IMR-90 (cell line): ENCODE results near the gene ROPN1B. TPM values are rescaled to one million over a fixed set of nuclear protein-coding genes. Genes with fewer than 3 reads are reported as not detected.
A peak's percentile ranks its signal among the peaks of the same experiment; 100 is the strongest.
"Not testable (repeated sequence)": the region's sequence is repeated elsewhere in the genome, so short reads cannot be mapped to it uniquely, and the experiment has no call there.

Experiments
- ATAC-seq: fragments of 200-7000 bp; cut with Tn5 transposase; 2 replicates; pipeline ENCODE4 v1.9.1; 2020; ENCODE audit warnings: low read depth, mild to moderate bottlenecking, moderate library complexity
- BruUV-seq: library from RNA; stranded (reverse); fragments of 400-500 nt; replicated peaks from 2 replicates; lab custom pipeline; 2021; lab: Mats Ljungman, UMichigan
- CTCF ChIA-PET: fragments of 300-600 bp; formaldehyde crosslinking; extraction: SDS; loops from one replicate; lab custom pipeline; 2021; ENCODE audit warnings: antibody characterized with exemption; lab: Yijun Ruan, JAX
- POLR2A ChIA-PET: fragments of 300-600 bp; sonication (Branson Sonifier 250); formaldehyde crosslinking; loops from one replicate; lab custom pipeline; 2022; ENCODE audit warnings: antibody characterized with exemption; ENCODE audit not compliant: unreplicated experiment; lab: Charles Lee
- DNase-seq: peaks from one replicate; pipeline ENCODE4 v3.0.0; 2013
- H2AFZ ChIP-seq: replicated peaks from 2 replicates; pipeline ENCODE3; 2013; ENCODE audit warnings: low read length, mild to moderate bottlenecking; ENCODE audit not compliant: poor library complexity
- H2AK5ac ChIP-seq: 2 replicates; pipeline ENCODE4 v1.6.1; 2013; ENCODE audit warnings: low read depth, low read length, inconsistent platforms
- H2AK9ac ChIP-seq: replicated peaks from 2 replicates; pipeline ENCODE3; 2013; ENCODE audit warnings: mild to moderate bottlenecking, low read depth, low read length, moderate library complexity; ENCODE audit not compliant: poor library complexity
- H2BK120ac ChIP-seq: 2 replicates; pipeline ENCODE4 v1.6.1; 2013; ENCODE audit warnings: low read depth, low read length, inconsistent platforms
- H2BK15ac ChIP-seq: 3 replicates; pipeline ENCODE4 v1.6.1; 2013; ENCODE audit warnings: low read depth, low read length, inconsistent platforms
- H2BK20ac ChIP-seq: 2 replicates; pipeline ENCODE4 v1.6.1; 2013; ENCODE audit warnings: low read depth, mild to moderate bottlenecking, inconsistent platforms, low read length, moderate library complexity
- H2BK5ac ChIP-seq: 2 replicates; pipeline ENCODE4 v1.6.1; 2013; ENCODE audit warnings: mild to moderate bottlenecking, low read depth, low read length, inconsistent platforms; ENCODE audit not compliant: poor library complexity, severe bottlenecking
- H3K14ac ChIP-seq: replicated peaks from 2 replicates; pipeline ENCODE4 v1.6.1; 2013; ENCODE audit warnings: low read depth, low read length, inconsistent platforms
- H3K18ac ChIP-seq: 2 replicates; pipeline ENCODE4 v1.6.1; 2013; ENCODE audit warnings: low read depth, low read length, control low read depth
- H3K23ac ChIP-seq: 2 replicates; pipeline ENCODE4 v1.6.1; 2013; ENCODE audit warnings: low read depth, low read length, inconsistent platforms
- H3K27ac ChIP-seq: 2 replicates; pipeline ENCODE4 v1.5.1; 2013; ENCODE audit warnings: mild to moderate bottlenecking, control low read depth, low read length; ENCODE audit not compliant: insufficient read depth
- H3K27me3 ChIP-seq: 2 replicates; pipeline ENCODE4 v1.6.1; 2013; ENCODE audit warnings: low read length; ENCODE audit not compliant: control insufficient read depth, insufficient read depth
- H3K36me3 ChIP-seq: 2 replicates; pipeline ENCODE4 v1.6.1; 2013; ENCODE audit warnings: low read length, mixed read lengths; ENCODE audit not compliant: control insufficient read depth, insufficient read depth
- H3K4ac ChIP-seq: 2 replicates; pipeline ENCODE4 v1.6.1; 2013; ENCODE audit warnings: low read depth, low read length, inconsistent platforms
- H3K4me1 ChIP-seq: 2 replicates; pipeline ENCODE4 v1.6.1; 2013; ENCODE audit warnings: low read length, mixed read lengths; ENCODE audit not compliant: control insufficient read depth, insufficient read depth
- H3K4me2 ChIP-seq: 2 replicates; pipeline ENCODE4 v1.6.1; 2013; ENCODE audit warnings: low read depth, mild to moderate bottlenecking, control low read depth, low read length, moderate library complexity
- H3K4me3 ChIP-seq: 2 replicates; pipeline ENCODE4 v1.5.1; 2013; ENCODE audit warnings: low read depth, mild to moderate bottlenecking, control low read depth, low read length, moderate library complexity; ENCODE audit not compliant: insufficient read depth
- H3K56ac ChIP-seq: 2 replicates; pipeline ENCODE4 v1.6.1; 2013; ENCODE audit warnings: low read length, inconsistent platforms; ENCODE audit not compliant: insufficient read depth; ENCODE audit errors: extremely low read depth
- H3K79me1 ChIP-seq, 2 experiments: 2 replicates each; pipeline ENCODE4 v1.6.1; 2013; ENCODE audit warnings: low read length in 2 of 2, inconsistent platforms in 1 of 2, low read depth in 1 of 2
- H3K9ac ChIP-seq: 2 replicates; pipeline ENCODE4 v1.6.1; 2013; ENCODE audit warnings: low read depth, low read length, control low read depth
- H3K9me1 ChIP-seq: 2 replicates; pipeline ENCODE4 v1.6.1; 2013; ENCODE audit warnings: low read length, inconsistent platforms; ENCODE audit not compliant: insufficient read depth
- H3K9me3 ChIP-seq: 2 replicates; pipeline ENCODE4 v1.6.1; 2013; ENCODE audit warnings: low read length; ENCODE audit not compliant: control insufficient read depth, insufficient read depth
- H4K20me1 ChIP-seq: 2 replicates; pipeline ENCODE4 v1.6.1; 2013; ENCODE audit warnings: low read length, inconsistent platforms; ENCODE audit not compliant: insufficient read depth
- H4K5ac ChIP-seq: 2 replicates; pipeline ENCODE4 v1.6.1; 2013; ENCODE audit warnings: mild to moderate bottlenecking, low read depth, low read length, control low read depth
- H4K8ac ChIP-seq, 2 experiments: 2 replicates each; pipeline ENCODE4 v1.6.1; 2013; ENCODE audit warnings: low read depth in 2 of 2, low read length in 2 of 2, control low read depth in 1 of 2, inconsistent platforms in 1 of 2
- H4K91ac ChIP-seq: 2 replicates; pipeline ENCODE4 v1.6.1; 2013; ENCODE audit warnings: low read depth, low read length, inconsistent platforms; ENCODE audit not compliant: insufficient read depth
- CEBPB ChIP-seq: IDR thresholded peaks from 2 replicates; pipeline ENCODE4 v1.6.1; 2012; ENCODE audit warnings: low read depth, low read length, improper control_type of control experiment
- WGBS, 2 experiments: methylation state at CpG; one replicate each; pipeline versions ENCODE4 v1.1.5 to v1.1.7; 2013; ENCODE audit warnings: missing lambda C conversion rate in 2 of 2; ENCODE audit not compliant: insufficient read length in 1 of 2; ENCODE audit errors: extremely low coverage in 2 of 2; 5-methylcytosine and 5-hydroxymethylcytosine counted together
- dilution Hi-C: fragments of 300-500 bp; cut with HindIII; formaldehyde crosslinking; loops from one replicate; pipeline ENCODE4 v1.14.3; 2018; ENCODE audit warnings: low sequenced_read_pairs; ENCODE audit not compliant: unreplicated experiment
- in situ Hi-C: fragments of 300-500 bp; cut with MboI; formaldehyde crosslinking; loops from 3 replicates; pipeline ENCODE4 v1.14.3; 2019; ENCODE audit warnings: low sequenced_read_pairs, inconsistent platforms, mixed read lengths
- intact Hi-C: fragments of 100-400 bp; cut with micrococcal nuclease; formaldehyde crosslinking; loops from 2 replicates; pipeline ENCODE4 v1.10.0; 2022
- polyA plus RNA-seq, 3 experiments: library from polyadenylated mRNA; depleted of rRNA; stranded (reverse); fragments of >200 nt; gene quantifications; 2 replicates each; pipeline ENCODE4 v1.2.3, GENCODE V29; 2012; ENCODE audit warnings: low replicate concordance in 1 of 3
- total RNA-seq: library from RNA; depleted of rRNA; stranded (reverse); fragments of >200 nt; gene quantifications from 2 replicates; pipeline ENCODE4 v1.2.3, GENCODE V29; 2012

ROPN1B gene
- total and polyA plus RNA-seq, 2 of the 4 experiments (the other 2 are of a cell fraction): not detected

GRCh38 chr3:125935252-125935874 lies 33.6 kb upstream of the ROPN1B start:
- H2BK120ac ChIP-seq, H2AK9ac ChIP-seq, H4K5ac ChIP-seq, H3K79me1 ChIP-seq, dilution Hi-C loops, H4K91ac ChIP-seq, BruUV-seq, H4K8ac ChIP-seq, H3K14ac ChIP-seq, POLR2A ChIA-PET, CTCF ChIA-PET, H3K18ac ChIP-seq, H2AFZ ChIP-seq, H2AK5ac ChIP-seq, H3K4me2 ChIP-seq, H2BK5ac ChIP-seq, H3K9ac ChIP-seq, H3K23ac ChIP-seq, H3K27ac ChIP-seq, H3K9me1 ChIP-seq, H3K4me3 ChIP-seq, ATAC-seq, H4K20me1 ChIP-seq, H3K4me1 ChIP-seq, H2BK20ac ChIP-seq, in situ Hi-C loops, H2BK15ac ChIP-seq, H3K4ac ChIP-seq, H3K36me3 ChIP-seq, H3K9me3 ChIP-seq, H3K56ac ChIP-seq, H3K27me3 ChIP-seq: not testable (repeated sequence)
- peak; percentile 52 for TF ChIP-seq CEBPB
- intact Hi-C loops: loop anchor here (5.0 kb wide), 1 partner anchor 168 kb away; no protein-coding TSS in a partner anchor
- WGBS, 2 experiments: 80% methylated on average over 4 of the region's 10 CpGs; no CpG with 5 or more reads in 1 of the 2 experiments
- peak; percentile 11 for DNase-seq
